Measurements from ENCODE around the gene TFAP2E. TPM values are rescaled to one million over a fixed set of nuclear protein-coding genes. Genes with fewer than 3 reads are reported as not detected.

The TFAP2E gene
- total and polyA plus RNA-seq, 8 donors, result 0.37 to 44.3 (median 1.8) TPM; not detected in 3

DNA sequence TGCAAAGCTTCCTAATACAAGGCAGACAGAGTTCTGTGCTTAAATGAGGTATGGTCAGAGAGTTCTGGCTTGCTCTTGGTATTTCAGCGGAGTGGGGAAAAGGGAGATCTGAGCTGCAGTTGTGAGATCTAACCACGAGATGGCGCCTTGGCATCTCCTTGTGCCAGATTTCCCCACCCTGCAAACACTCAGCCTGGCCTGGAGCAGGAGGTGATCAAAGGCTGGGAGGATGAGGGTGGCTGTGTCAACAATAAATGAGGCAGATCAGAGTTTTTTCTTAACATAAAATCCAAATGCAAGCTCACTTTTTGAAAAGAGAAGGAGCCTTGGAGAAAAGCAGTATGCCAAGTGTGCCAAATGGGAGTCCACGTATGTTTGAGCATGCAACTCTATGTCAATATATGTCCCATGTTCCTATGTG is 4.1 kb upstream of the TFAP2E start:
- no peak overlapping the region for H3K27ac ChIP-seq
- no peak overlapping the region for H3K4me3 ChIP-seq
- WGBS, 5 donors, result 14 to 21% (median 19%) methylated on average over 4 of the region's 4 CpGs
- TF ChIP-seq POLR2A (IDR thresholded peaks at IDR 0.05) (no peak), POLR2AphosphoS5 (IDR thresholded peaks at IDR 0.05) (peak in 1 of 3 donors; percentile 55), CTCF (IDR thresholded peaks at IDR 0.05) (peak in 5 of 7 experiments; percentile 78 to 93 (median 85)), EP300 (IDR thresholded peaks at IDR 0.05) (no peak)
- H3K4me1 ChIP-seq, result peaks cover 10 to 23% (median 16%) of the 10 kb centered on the region in 4 donors
- H3K27me3 ChIP-seq, result peaks cover 0 to 48% (median 20%) of the 10 kb centered on the region in 3 donors
- peaks cover 4 to 30% (median 28%) of the 10 kb centered on the region in 4 donors for H3K36me3 ChIP-seq
- intact Hi-C loops (cut with DNase I; ENCODE audit: low total_unique reads), result loop anchor here (5.0 kb wide), 1 partner anchor 148 kb away; the partner anchor contains the start of gene C1orf216
- no peaks in the 10 kb centered on the region for H3K9me3 ChIP-seq
- peak; percentile 78 to 91 for DNase-seq

DNA sequence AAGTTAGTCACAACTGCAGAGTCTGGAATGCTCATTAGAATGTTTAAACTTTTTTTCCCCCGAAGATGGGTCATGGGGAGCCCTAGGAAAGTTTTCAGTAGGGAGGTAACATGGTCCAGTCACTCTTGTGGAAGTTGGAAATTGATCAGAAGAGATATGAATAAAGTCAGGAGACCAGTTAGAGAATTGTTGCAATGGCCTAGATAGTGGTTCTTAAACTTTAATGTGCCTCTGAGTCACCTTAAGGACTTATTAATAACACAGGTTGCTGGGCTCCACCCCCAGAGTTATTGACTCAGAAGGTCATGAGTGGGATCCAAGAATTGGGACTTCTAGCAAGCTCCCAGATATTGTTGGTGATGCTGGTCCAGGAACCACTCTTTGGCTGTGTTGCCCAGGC is 3.2 kb upstream of the TFAP2E start:
- H3K36me3 ChIP-seq, result peaks cover 4 to 23% (median 21%) of the 10 kb centered on the region in 4 donors
- H3K27me3 ChIP-seq, result peaks cover 0 to 58% (median 25%) of the 10 kb centered on the region in 3 donors
- H3K9me3 ChIP-seq, result no peaks in the 10 kb centered on the region
- DNase-seq, result no peak
- peaks cover 10 to 26% (median 20%) of the 10 kb centered on the region in 4 donors for H3K4me1 ChIP-seq
- no peak overlapping the region for H3K27ac ChIP-seq
- 73 to 92% (median 83%) methylated on average over 1 of the region's 1 CpG for WGBS, 5 donors
- no peak for TF ChIP-seq POLR2A (IDR thresholded peaks at IDR 0.05)
- TF ChIP-seq POLR2AphosphoS5 (IDR thresholded peaks at IDR 0.05), result no peak
- TF ChIP-seq EP300 (IDR thresholded peaks at IDR 0.05), result no peak
- TF ChIP-seq CTCF (IDR thresholded peaks at IDR 0.05), result no peak
- H3K4me3 ChIP-seq, result no peak overlapping the region
- intact Hi-C loops (cut with DNase I; ENCODE audit: low total_unique reads), result loop anchor here (5.0 to 10.0 kb wide), 3 partner anchors 147 to 205 kb away; partner anchors contain the start of gene C1orf216

GRCh38 chr1:35570589-35571137 is 2.5 kb upstream of the TFAP2E start:
- no peak for DNase-seq
- peaks cover 4 to 17% (median 14%) of the 10 kb centered on the region in 4 donors for H3K36me3 ChIP-seq
- H3K4me1 ChIP-seq, result peaks cover 10 to 31% (median 22%) of the 10 kb centered on the region in 4 donors
- H3K27ac ChIP-seq, result no peak overlapping the region
- intact Hi-C loops (cut with DNase I; ENCODE audit: low total_unique reads), result loop anchor here (5.0 to 10.0 kb wide), 2 partner anchors 157 to 204 kb away; no protein-coding TSS in a partner anchor
- peaks cover 0 to 65% (median 25%) of the 10 kb centered on the region in 3 donors for H3K27me3 ChIP-seq
- WGBS, 5 donors, result 82 to 92% (median 86%) methylated on average over 10 of the region's 10 CpGs
- TF ChIP-seq POLR2AphosphoS5 (IDR thresholded peaks at IDR 0.05) (no peak), EP300 (IDR thresholded peaks at IDR 0.05) (no peak), CTCF (IDR thresholded peaks at IDR 0.05) (no peak), POLR2A (IDR thresholded peaks at IDR 0.05) (no peak)
- H3K4me3 ChIP-seq, result no peak overlapping the region
- H3K9me3 ChIP-seq, result no peaks in the 10 kb centered on the region

DNA sequence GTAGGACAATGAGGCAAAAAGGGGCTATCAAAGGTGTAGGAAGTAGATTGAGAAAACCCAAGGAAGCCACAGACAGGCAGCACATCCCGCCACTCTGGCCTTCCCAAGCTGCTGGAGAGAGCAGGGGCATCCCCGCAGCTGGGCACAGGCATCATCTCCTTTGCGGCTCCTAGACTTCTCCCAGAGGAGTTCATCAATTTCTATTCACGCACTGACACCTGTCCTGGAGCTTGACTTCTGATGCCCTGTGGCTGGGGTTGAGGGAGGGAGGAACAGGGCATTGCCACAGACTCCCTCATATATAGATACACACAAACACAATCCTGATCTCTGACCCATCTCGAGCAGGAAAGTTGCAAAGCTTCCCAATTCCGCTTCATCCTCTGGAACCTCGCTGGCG is 1.9 kb upstream of the TFAP2E start:
- 85 to 96% (median 92%) methylated on average over 8 of the region's 8 CpGs for WGBS, 5 donors
- H3K9me3 ChIP-seq, result no peaks in the 10 kb centered on the region
- no peak for TF ChIP-seq EP300 (IDR thresholded peaks at IDR 0.05)
- TF ChIP-seq POLR2AphosphoS5 (IDR thresholded peaks at IDR 0.05), result no peak
- TF ChIP-seq POLR2A (IDR thresholded peaks at IDR 0.05), result no peak
- no peak for TF ChIP-seq CTCF (IDR thresholded peaks at IDR 0.05)
- H3K4me3 ChIP-seq, result no peak overlapping the region
- H3K27me3 ChIP-seq, result peaks cover 0 to 71% (median 26%) of the 10 kb centered on the region in 3 donors
- peaks cover 10 to 33% (median 24%) of the 10 kb centered on the region in 4 donors for H3K4me1 ChIP-seq
- intact Hi-C loops (cut with DNase I; ENCODE audit: low total_unique reads), result loop anchor here (5.0 to 10.0 kb wide), 2 partner anchors 156 to 204 kb away; no protein-coding TSS in a partner anchor
- H3K36me3 ChIP-seq, result peaks cover 0 to 11% (median 8%) of the 10 kb centered on the region in 4 donors
- no peak overlapping the region for H3K27ac ChIP-seq
- DNase-seq, result no peak

Measured in stomach (tissue), 9 donors.